NT2/D1 (cell line): ENCODE results near the gene PTPN14.

Source experiments
- SUZ12 ChIP-seq: IDR thresholded peaks from 2 replicates; pipeline ENCODE4 v1.6.1; 2011; ENCODE audit not compliant: insufficient read length, insufficient read depth; ENCODE audit errors: extremely low read depth
- YY1 ChIP-seq: IDR thresholded peaks from 2 replicates; pipeline ENCODE4 v1.6.1; 2011; ENCODE audit not compliant: insufficient read length, insufficient read depth

GRCh38 chr1:214423045-214423444 is 128.4 kb downstream of the PTPN14 start:
- TF ChIP-seq SUZ12, result no peak
- TF ChIP-seq YY1, result no peak
